ENCODE results near the gene SCRT2.

- TF ChIP-seq CTCF (IDR thresholded peaks at IDR 0.05) (peak; percentile 95), POLR2AphosphoS5 (IDR thresholded peaks at IDR 0.05; ENCODE audit: low read depth, low read length) (no peak), SIN3A (IDR thresholded peaks at IDR 0.05; ENCODE audit: borderline replicate concordance, insufficient read depth, low read depth, low read length) (no peak)
Observed at GRCh38 chr20:667351-668034, 8.1 kb downstream of the SCRT2 start.

Data from Panc1 (cell line).